ENCODE data around the gene DNAJB6. TPM values are rescaled to one million over a fixed set of nuclear protein-coding genes. Genes with fewer than 3 reads are reported as not detected.

The DNAJB6 gene
- total RNA-seq, 1 experiment from 2014 or later: 201 TPM

- CTCF ChIA-PET: no interaction called here
These were observed 33.9 kb downstream of the DNAJB6 start for GRCh38 chr7:157370742-157371141.

GRCh38 chr7:157371296-157371695, 34.5 kb downstream of the DNAJB6 start:
- ATAC-seq (no peak), DNase-seq (ENCODE audit: low read depth, low spot score) (no peak)
- Histone ChIP-seq H3K36me3 (ENCODE audit: control insufficient read depth, insufficient read depth, low read length) (peaks cover 42% of the 10 kb centered on the region), H3K27me3 (ENCODE audit: control insufficient read depth, insufficient read depth, low read length) (no peaks in the 10 kb centered on the region), H3K9me3 (ENCODE audit: control insufficient read depth, insufficient read depth, low read depth, low read length) (no peaks in the 10 kb centered on the region), H3K4me3 (ENCODE audit: low read depth in 2 of 2, low read length in 2 of 2) (no peak overlapping the region), H3K27ac (ENCODE audit: low read length) (no peak overlapping the region), H3K4me1 (ENCODE audit: control insufficient read depth, insufficient read depth, low read length) (no peaks in the 10 kb centered on the region)
- ChIA-PET CTCF (no interaction called here), POLR2A (no interaction called here)
- BruUV-seq (replicated peaks): no TSS peak
- intact Hi-C loops (cut with micrococcal nuclease; ENCODE audit: unreplicated experiment): loop anchor here (1.0 kb wide), 1 partner anchor 19 kb away; no protein-coding TSS in a partner anchor
- in situ Hi-C loops (cut with HindIII; ENCODE audit: low pct_unique_long_range_greater_than_20kb, low sequenced_read_pairs): no loop called here
- no peak for TF ChIP-seq POLR2AphosphoS5 (IDR thresholded peaks at IDR 0.05; ENCODE audit: low read depth, low read length)
- no peak for TF ChIP-seq TCF7L2 (IDR thresholded peaks at IDR 0.05; ENCODE audit: low read depth, low read length)
- TF ChIP-seq SIN3A (IDR thresholded peaks at IDR 0.05; ENCODE audit: borderline replicate concordance, insufficient read depth, low read depth, low read length): no peak
- no peak for TF ChIP-seq REST (IDR thresholded peaks at IDR 0.05; ENCODE audit: insufficient read depth in 1 of 2, low read depth in 2 of 2, low read length in 1 of 2)
- TF ChIP-seq CTCF (IDR thresholded peaks at IDR 0.05): no peak

More at GRCh38 chr7:157370742-157371141, 33.9 kb downstream of the DNAJB6 start:
- no peak for DNase-seq (ENCODE audit: low read depth, low spot score)
- intact Hi-C loops (cut with micrococcal nuclease; ENCODE audit: unreplicated experiment): loop anchor here (1.0 kb wide), 1 partner anchor 18 kb away; no protein-coding TSS in a partner anchor
- BruUV-seq (replicated peaks): no TSS peak
- Histone ChIP-seq H3K4me3 (ENCODE audit: low read depth in 2 of 2, low read length in 2 of 2) (no peak overlapping the region), H3K9me3 (ENCODE audit: control insufficient read depth, insufficient read depth, low read depth, low read length) (no peaks in the 10 kb centered on the region), H3K27me3 (ENCODE audit: control insufficient read depth, insufficient read depth, low read length) (no peaks in the 10 kb centered on the region), H3K36me3 (ENCODE audit: control insufficient read depth, insufficient read depth, low read length) (peaks cover 43% of the 10 kb centered on the region), H3K4me1 (ENCODE audit: control insufficient read depth, insufficient read depth, low read length) (no peaks in the 10 kb centered on the region), H3K27ac (ENCODE audit: low read length) (no peak overlapping the region)
- ATAC-seq: no peak
- POLR2A ChIA-PET: no interaction called here
- no peak for TF ChIP-seq TCF7L2 (IDR thresholded peaks at IDR 0.05; ENCODE audit: low read depth, low read length)
- TF ChIP-seq CTCF (IDR thresholded peaks at IDR 0.05): no peak
- in situ Hi-C loops (cut with HindIII; ENCODE audit: low pct_unique_long_range_greater_than_20kb, low sequenced_read_pairs): no loop called here
